DMS53 (cell line): ENCODE measurements around the gene TMEM59L.

Experiments used
- DNase-seq: peaks from one replicate; lab custom pipeline; 2025; lab: John Stamatoyannopoulos, UW

TMEM59L gene

GRCh38 chr19:18659281-18660050 is 46.8 kb downstream of the TMEM59L start:
- DNase-seq, result no peak

GRCh38 chr19:18660051-18660910 is 47.6 kb downstream of the TMEM59L start:
- DNase-seq, result no peak

- DNase-seq, result no peak
These were observed 48.4 kb downstream of the TMEM59L start for GRCh38 chr19:18660939-18661670.

- no peak for DNase-seq
These were observed 50.5 kb downstream of the TMEM59L start for GRCh38 chr19:18662972-18663732.

GRCh38 chr19:18663940-18664530 is 51.4 kb downstream of the TMEM59L start:
- no peak for DNase-seq

- DNase-seq, result no peak
These were observed 53.1 kb downstream of the TMEM59L start for GRCh38 chr19:18665771-18666202.

- DNase-seq, result no peak
These were observed 53.6 kb downstream of the TMEM59L start for GRCh38 chr19:18666317-18666716.

GRCh38 chr19:18666784-18667183 is 54.1 kb downstream of the TMEM59L start:
- no peak for DNase-seq

GRCh38 chr19:18667531-18668251 is 55.0 kb downstream of the TMEM59L start:
- DNase-seq, result no peak

GRCh38 chr19:18668252-18668631 is 55.6 kb downstream of the TMEM59L start:
- no peak for DNase-seq

- no peak for DNase-seq
These were observed 56.3 kb downstream of the TMEM59L start for GRCh38 chr19:18668744-18669523.

- no peak for DNase-seq
These were observed 56.8 kb downstream of the TMEM59L start for GRCh38 chr19:18669524-18669817.

GRCh38 chr19:18669883-18670282 is 57.2 kb downstream of the TMEM59L start:
- DNase-seq, result no peak

GRCh38 chr19:18670312-18670711 is 57.6 kb downstream of the TMEM59L start:
- DNase-seq, result no peak
